Measurements from ENCODE around the gene SYT2.
A peak's percentile ranks its signal among the peaks of the same experiment; 100 is the strongest.

Gene SYT2

DNA sequence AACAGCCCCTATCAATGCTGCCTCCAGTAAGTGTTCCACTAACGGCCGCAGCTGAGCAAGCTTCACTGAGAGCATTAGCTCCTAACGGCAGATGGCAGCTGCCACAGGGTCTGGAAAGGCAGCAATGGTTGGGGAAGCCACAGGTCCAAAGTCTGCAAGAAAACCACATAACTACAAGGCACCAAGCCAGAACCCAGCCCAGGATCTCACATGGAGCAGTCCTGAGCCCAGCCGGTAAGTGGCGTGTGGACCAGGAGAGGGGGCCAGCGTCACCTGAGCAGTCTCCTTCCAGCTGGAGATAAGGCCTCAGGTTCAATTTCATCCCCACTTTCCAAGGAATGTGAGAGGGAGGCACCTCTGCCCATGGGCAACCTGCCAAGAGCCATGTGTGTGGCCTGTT is 13.2 kb downstream of the SYT2 start:
- DNase-seq: no peak
- ATAC-seq (replicated peaks): no peak
- Mint-ChIP-seq H3K9me3 (peaks cover 0 to 2% of the 10 kb centered on the region in 2 donors), H3K4me1 (ENCODE audit: low read depth in 2 of 2) (no peaks in the 10 kb centered on the region), H3K27ac (no peak overlapping the region), H3K36me3 (ENCODE audit: insufficient read depth) (peaks cover 5% of the 10 kb centered on the region), H3K4me3 (no peak overlapping the region), H3K27me3 (peaks cover 43 to 69% of the 10 kb centered on the region in 2 donors)

- Mint-ChIP-seq H3K9me3 (peaks cover 0 to 2% of the 10 kb centered on the region in 2 donors), H3K27ac (no peak overlapping the region), H3K27me3 (peaks cover 50 to 89% of the 10 kb centered on the region in 2 donors), H3K36me3 (ENCODE audit: insufficient read depth) (peaks cover 7% of the 10 kb centered on the region), H3K4me1 (ENCODE audit: low read depth in 2 of 2) (no peaks in the 10 kb centered on the region), H3K4me3 (no peak overlapping the region)
- ATAC-seq (replicated peaks) (no peak), DNase-seq (no peak)
These were observed 15.9 kb downstream of the SYT2 start for GRCh38 chr1:202694314-202694713.

GRCh38 chr1:202692959-202693555 is 17.2 kb downstream of the SYT2 start:
- H3K4me3 Mint-ChIP-seq: no peak overlapping the region
- no peak overlapping the region for H3K27ac Mint-ChIP-seq
- H3K9me3 Mint-ChIP-seq: peaks cover 0 to 2% of the 10 kb centered on the region in 2 donors
- peak; percentile 57 to 64 (median 62) for DNase-seq
- peak; percentile 71 for ATAC-seq (replicated peaks)
- no peaks in the 10 kb centered on the region for H3K4me1 Mint-ChIP-seq (ENCODE audit: low read depth in 2 of 2)
- peaks cover 7% of the 10 kb centered on the region for H3K36me3 Mint-ChIP-seq (ENCODE audit: insufficient read depth)
- peaks cover 54 to 92% of the 10 kb centered on the region in 2 donors for H3K27me3 Mint-ChIP-seq

DNA sequence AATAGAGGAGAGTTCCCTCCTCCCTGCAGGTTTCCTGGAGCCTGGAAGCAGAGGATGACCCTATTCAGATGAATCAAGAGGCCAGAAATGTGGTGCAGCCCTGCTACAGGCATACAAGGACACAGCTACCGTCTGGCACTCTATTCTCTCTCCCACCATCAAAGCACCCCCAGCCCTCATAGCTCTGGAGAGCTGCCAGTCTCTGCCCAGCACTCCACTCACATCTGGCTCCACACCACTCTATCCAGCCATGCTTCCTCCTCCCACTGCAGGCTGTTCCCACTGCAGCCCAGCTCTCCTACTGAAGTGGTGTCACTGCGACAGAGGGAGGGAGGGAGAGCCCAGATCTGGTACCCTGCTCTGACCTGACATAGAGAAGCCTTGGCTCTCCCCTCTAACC is 18.4 kb downstream of the SYT2 start:
- DNase-seq: no peak
- H3K9me3 Mint-ChIP-seq: peaks cover 0 to 2% of the 10 kb centered on the region in 2 donors
- peaks cover 7% of the 10 kb centered on the region for H3K36me3 Mint-ChIP-seq (ENCODE audit: insufficient read depth)
- H3K4me1 Mint-ChIP-seq (ENCODE audit: low read depth in 2 of 2): no peaks in the 10 kb centered on the region
- no peak overlapping the region for H3K4me3 Mint-ChIP-seq
- H3K27ac Mint-ChIP-seq: no peak overlapping the region
- peaks cover 58 to 92% of the 10 kb centered on the region in 2 donors for H3K27me3 Mint-ChIP-seq
- ATAC-seq (replicated peaks): no peak

DNA sequence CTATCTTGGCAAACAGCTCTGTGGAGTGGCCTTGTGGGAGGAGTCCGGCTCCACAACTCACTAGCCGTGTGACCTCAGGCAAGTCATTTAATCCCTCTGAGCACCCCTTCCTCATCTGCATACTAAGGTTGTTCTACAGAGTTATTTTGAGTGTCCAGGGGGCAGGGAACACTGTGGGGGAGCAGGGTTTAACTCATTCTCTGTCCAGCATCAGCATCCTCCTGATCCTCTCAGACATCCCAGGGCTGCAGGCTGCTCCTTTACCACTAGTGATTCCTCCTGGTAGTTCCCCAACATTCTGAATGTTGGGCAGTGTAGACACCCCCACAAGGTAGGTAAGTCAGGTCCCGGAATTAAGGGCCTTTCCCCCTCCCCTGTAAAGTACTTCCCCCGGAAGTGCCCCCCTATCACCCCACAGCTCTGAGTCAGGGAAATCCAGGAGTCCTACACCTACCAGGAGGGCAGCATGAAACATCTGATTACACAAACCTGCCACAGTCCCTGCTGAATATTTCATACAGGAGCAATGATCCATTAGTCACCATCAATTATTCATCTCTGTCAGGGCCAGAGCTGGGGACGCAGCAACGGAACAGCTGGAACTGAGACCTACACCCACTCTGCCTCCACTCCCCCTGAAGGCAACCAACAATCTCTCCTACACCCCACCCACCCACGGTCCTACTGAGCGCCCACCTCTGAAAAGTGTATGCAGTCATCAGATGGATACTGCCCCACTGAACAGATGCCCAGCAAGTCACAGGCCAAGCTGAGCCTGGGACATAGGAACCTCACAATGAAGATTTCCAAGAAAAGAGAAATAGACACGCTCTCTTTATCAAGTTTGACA is 20.5 kb downstream of the SYT2 start:
- Mint-ChIP-seq H3K27ac (no peak overlapping the region), H3K36me3 (ENCODE audit: insufficient read depth) (peaks cover 7% of the 10 kb centered on the region), H3K9me3 (peaks cover 0 to 2% of the 10 kb centered on the region in 2 donors), H3K4me1 (ENCODE audit: low read depth in 2 of 2) (no peaks in the 10 kb centered on the region), H3K27me3 (peaks cover 56 to 92% of the 10 kb centered on the region in 2 donors), H3K4me3 (no peak overlapping the region)
- no peak for DNase-seq
- no peak for ATAC-seq (replicated peaks)

DNA sequence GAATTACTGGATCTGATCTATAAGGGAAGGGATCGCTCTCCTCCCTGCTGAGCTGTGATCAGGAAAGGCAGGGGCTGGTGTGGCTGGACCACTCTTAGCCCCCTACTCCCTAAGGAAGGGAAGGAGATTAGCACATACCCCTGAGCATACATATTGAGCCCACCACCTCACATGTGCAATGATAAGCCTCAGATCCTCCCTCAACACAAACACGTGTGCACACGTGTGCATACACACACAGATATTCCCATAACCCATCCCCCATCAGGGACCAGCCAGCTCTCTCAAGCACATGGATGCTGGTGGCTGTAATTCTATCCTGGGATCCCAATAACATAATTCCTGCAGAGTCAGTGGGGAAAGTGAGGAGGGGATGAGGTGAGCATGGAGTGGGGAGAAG is 21.2 kb downstream of the SYT2 start:
- ATAC-seq (replicated peaks): no peak
- peaks cover 0 to 2% of the 10 kb centered on the region in 2 donors for H3K9me3 Mint-ChIP-seq
- H3K4me3 Mint-ChIP-seq: no peak overlapping the region
- H3K27me3 Mint-ChIP-seq: peaks cover 57 to 91% of the 10 kb centered on the region in 2 donors
- DNase-seq: no peak
- no peaks in the 10 kb centered on the region for H3K4me1 Mint-ChIP-seq (ENCODE audit: low read depth in 2 of 2)
- H3K27ac Mint-ChIP-seq: no peak overlapping the region
- peaks cover 7% of the 10 kb centered on the region for H3K36me3 Mint-ChIP-seq (ENCODE audit: insufficient read depth)

- peaks cover 7% of the 10 kb centered on the region for H3K36me3 Mint-ChIP-seq (ENCODE audit: insufficient read depth)
- H3K4me1 Mint-ChIP-seq (ENCODE audit: low read depth in 2 of 2): no peaks in the 10 kb centered on the region
- H3K27me3 Mint-ChIP-seq: peaks cover 58 to 85% of the 10 kb centered on the region in 2 donors
These were observed 21.9 kb downstream of the SYT2 start for GRCh38 chr1:202688401-202688800.

GRCh38 chr1:202687798-202688197 is 22.5 kb downstream of the SYT2 start:
- H3K27ac Mint-ChIP-seq: no peak overlapping the region
- no peaks in the 10 kb centered on the region for H3K9me3 Mint-ChIP-seq
- no peak overlapping the region for H3K4me3 Mint-ChIP-seq
- no peaks in the 10 kb centered on the region for H3K4me1 Mint-ChIP-seq (ENCODE audit: low read depth in 2 of 2)
- DNase-seq (no peak), ATAC-seq (replicated peaks) (no peak)
- peaks cover 62 to 84% of the 10 kb centered on the region in 2 donors for H3K27me3 Mint-ChIP-seq
- H3K36me3 Mint-ChIP-seq (ENCODE audit: insufficient read depth): peaks cover 3% of the 10 kb centered on the region

More at GRCh38 chr1:202688401-202688800, 21.9 kb downstream of the SYT2 start:
- ATAC-seq (replicated peaks): no peak
- H3K27ac Mint-ChIP-seq: no peak overlapping the region
- no peak for DNase-seq
- peaks cover 0 to 2% of the 10 kb centered on the region in 2 donors for H3K9me3 Mint-ChIP-seq
- no peak overlapping the region for H3K4me3 Mint-ChIP-seq

DNA sequence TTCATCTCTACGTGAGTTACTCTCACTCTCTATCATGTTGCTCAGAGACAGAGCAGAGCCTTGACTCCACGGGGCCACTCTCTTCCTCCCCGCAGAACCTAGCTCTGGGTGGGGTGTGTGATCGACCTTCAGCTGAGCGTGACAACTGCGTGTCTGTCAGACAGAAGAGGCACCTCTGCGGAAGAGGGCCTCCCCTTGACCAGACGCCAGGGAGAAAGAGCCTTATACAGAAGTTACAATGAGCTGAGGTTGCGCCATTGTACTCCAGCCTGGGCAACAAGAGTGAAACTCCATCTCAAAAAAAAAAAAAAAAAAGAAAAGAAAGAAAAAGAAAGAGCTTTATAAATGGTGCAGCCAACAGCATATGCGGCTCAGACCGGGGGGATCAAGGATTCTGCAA is 22.9 kb downstream of the SYT2 start:
- DNase-seq (no peak), ATAC-seq (replicated peaks) (no peak)
- H3K27ac Mint-ChIP-seq: no peak overlapping the region
- H3K9me3 Mint-ChIP-seq: no peaks in the 10 kb centered on the region
- H3K4me1 Mint-ChIP-seq (ENCODE audit: low read depth in 2 of 2): no peaks in the 10 kb centered on the region
- peaks cover 3% of the 10 kb centered on the region for H3K36me3 Mint-ChIP-seq (ENCODE audit: insufficient read depth)
- H3K27me3 Mint-ChIP-seq: peaks cover 66 to 85% of the 10 kb centered on the region in 2 donors
- H3K4me3 Mint-ChIP-seq: no peak overlapping the region

DNA sequence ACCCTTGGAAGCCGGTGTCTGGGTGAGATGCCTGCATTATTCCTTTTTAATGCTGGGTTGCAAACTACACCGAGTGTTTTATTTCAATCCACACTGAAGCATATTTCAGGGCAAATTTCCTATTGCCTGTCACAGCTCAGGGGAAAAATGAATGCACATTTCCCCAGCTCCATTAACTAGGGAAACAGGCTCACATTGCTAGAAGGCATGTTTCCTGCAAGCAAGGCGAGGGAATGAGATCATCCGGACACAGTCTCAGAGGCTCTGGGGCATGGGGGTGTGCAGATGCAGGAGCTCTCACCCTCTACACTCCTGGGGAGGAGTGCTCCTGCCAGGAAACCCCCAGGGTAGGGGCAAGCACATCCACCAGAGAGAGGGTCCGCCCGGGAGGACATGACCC is 24.6 kb downstream of the SYT2 start:
- Mint-ChIP-seq H3K36me3 (ENCODE audit: insufficient read depth) (no peaks in the 10 kb centered on the region), H3K9me3 (no peaks in the 10 kb centered on the region), H3K27me3 (peaks cover 69 to 90% of the 10 kb centered on the region in 2 donors), H3K4me1 (ENCODE audit: low read depth in 2 of 2) (no peaks in the 10 kb centered on the region), H3K4me3 (no peak overlapping the region), H3K27ac (no peak overlapping the region)
- ATAC-seq (replicated peaks) (no peak), DNase-seq (no peak)

GRCh38 chr1:202684716-202685115 is 25.5 kb downstream of the SYT2 start:
- ATAC-seq (replicated peaks): no peak
- no peaks in the 10 kb centered on the region for H3K9me3 Mint-ChIP-seq
- no peaks in the 10 kb centered on the region for H3K36me3 Mint-ChIP-seq (ENCODE audit: insufficient read depth)
- peaks cover 67 to 90% of the 10 kb centered on the region in 2 donors for H3K27me3 Mint-ChIP-seq
- no peak overlapping the region for H3K27ac Mint-ChIP-seq
- no peaks in the 10 kb centered on the region for H3K4me1 Mint-ChIP-seq (ENCODE audit: low read depth in 2 of 2)
- H3K4me3 Mint-ChIP-seq: no peak overlapping the region
- DNase-seq: no peak

GRCh38 chr1:202683029-202683428 is 27.2 kb downstream of the SYT2 start:
- Mint-ChIP-seq H3K27ac (no peak overlapping the region), H3K4me3 (no peak overlapping the region), H3K4me1 (ENCODE audit: low read depth in 2 of 2) (no peaks in the 10 kb centered on the region), H3K27me3 (peaks cover 69 to 90% of the 10 kb centered on the region in 2 donors), H3K9me3 (no peaks in the 10 kb centered on the region), H3K36me3 (ENCODE audit: insufficient read depth) (no peaks in the 10 kb centered on the region)
- DNase-seq (no peak), ATAC-seq (replicated peaks) (no peak)

DNA sequence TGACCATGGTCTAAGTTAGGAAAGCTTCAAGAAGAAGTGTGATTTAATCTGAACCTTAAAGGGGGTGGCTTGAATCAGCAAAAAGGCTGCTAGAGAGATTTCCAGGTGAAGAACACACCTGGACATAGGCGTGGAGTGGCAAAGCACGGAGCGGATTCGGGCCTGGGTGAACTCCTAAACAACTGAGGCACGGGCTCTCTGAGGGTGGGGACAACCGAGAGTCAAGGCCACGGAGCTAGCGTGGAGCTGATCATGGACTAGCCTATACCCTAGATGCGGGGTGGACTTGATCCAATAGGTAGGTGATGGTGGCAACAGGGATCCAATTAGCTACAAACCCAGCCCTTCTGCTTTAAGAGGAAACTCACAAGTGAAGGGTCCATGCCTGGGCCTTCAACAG is 27.8 kb downstream of the SYT2 start:
- no peak overlapping the region for H3K4me3 Mint-ChIP-seq
- H3K36me3 Mint-ChIP-seq (ENCODE audit: insufficient read depth): no peaks in the 10 kb centered on the region
- peaks cover 64 to 85% of the 10 kb centered on the region in 2 donors for H3K27me3 Mint-ChIP-seq
- H3K4me1 Mint-ChIP-seq (ENCODE audit: low read depth in 2 of 2): no peaks in the 10 kb centered on the region
- no peak for ATAC-seq (replicated peaks)
- no peak for DNase-seq
- H3K9me3 Mint-ChIP-seq: no peaks in the 10 kb centered on the region
- H3K27ac Mint-ChIP-seq: no peak overlapping the region
